Measurements from ENCODE around the gene CNTN2.

DNA sequence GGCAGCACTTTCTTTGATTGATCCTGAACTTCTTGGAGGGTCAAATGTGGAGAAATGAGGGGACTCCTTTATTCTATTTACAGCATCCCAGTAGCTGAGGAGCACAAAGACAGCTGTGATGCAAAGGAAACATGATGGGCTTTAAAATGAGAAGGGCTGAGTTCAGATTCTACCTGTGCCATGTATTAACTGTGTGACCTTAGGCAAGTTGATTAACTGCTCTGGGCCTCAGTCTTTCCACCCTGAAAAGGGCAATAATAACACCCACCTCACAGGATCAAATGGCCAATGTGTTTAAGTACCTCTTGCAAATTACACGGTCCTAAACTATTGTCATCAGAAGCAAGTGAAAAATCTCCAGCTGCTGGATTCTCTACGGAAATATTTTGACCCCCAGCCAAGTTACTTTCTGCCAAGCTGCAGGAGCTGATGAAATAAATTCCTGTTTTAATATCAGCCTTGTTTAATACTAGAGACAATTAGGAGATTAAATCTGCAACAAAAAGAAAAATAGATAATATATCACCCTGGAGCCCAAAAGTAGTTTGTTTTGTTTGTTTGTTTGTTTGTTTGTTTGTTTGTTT is 25.5 kb downstream of the CNTN2 start:
- TF ChIP-seq POLR2A (IDR thresholded peaks at IDR 0.05; ENCODE audit: low read depth, low read length): no peak
- no peak for TF ChIP-seq CTCF (conservative IDR thresholded peaks at IDR 0.05; ENCODE audit: low read depth, low read length)
- TF ChIP-seq CEBPB (IDR thresholded peaks at IDR 0.05; ENCODE audit: low read depth, low read length): no peak
- no peak for TF ChIP-seq MXI1 (IDR thresholded peaks at IDR 0.05; ENCODE audit: borderline replicate concordance, low read depth, low read length)
- TF ChIP-seq SMC3 (IDR thresholded peaks at IDR 0.05; ENCODE audit: low read depth, low read length): no peak
- no peak for TF ChIP-seq USF2 (IDR thresholded peaks at IDR 0.05; ENCODE audit: low read depth, low read length)
- no peak for TF ChIP-seq ELK1 (IDR thresholded peaks at IDR 0.05; ENCODE audit: borderline replicate concordance, low read depth, low read length)
